ENCODE results near the gene SLC66A1.

The SLC66A1 gene

DNA sequence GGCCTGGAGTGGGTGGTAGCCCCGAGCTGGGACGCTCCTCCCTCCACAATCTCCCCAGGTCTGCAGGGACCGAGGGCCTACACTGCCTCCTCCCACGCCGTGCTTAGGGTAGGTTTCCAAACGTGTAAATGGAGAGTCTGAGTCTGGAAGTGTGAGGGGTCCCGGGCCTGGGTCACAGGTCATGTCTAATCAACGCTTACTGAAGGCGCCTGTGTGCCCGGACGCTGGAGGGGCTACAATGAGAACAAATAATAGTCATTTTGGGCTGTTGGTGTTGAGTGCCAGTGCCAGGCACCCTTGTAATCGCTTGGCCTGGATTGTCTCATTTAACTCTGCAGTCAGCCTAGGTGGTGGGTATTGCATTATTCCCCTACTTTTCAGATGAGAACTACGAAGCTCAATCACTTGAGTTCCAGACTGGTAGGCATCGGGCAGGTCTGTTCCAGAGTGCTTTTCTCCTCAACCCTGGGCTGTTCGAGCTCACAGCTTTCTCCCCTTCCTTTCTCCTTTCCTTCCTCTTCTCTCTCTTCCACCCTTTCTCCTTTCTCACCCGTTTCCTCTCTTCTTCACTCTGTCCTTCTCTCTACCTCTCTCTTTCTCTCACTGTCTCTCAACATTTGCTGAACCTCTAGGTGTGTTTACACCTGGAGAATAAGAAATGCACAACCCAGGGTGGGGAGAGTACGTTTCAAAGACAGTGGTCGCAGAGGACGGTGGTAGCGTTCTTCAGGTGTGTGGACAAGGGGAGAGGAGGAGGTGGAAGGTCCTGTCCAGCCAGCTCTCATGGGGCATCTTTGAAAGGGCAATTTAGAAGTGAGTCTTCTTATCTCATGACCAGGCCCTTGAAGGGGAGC is 883 bp downstream of the SLC66A1 start:
- TF ChIP-seq FOXP2 (optimal IDR thresholded peaks at IDR 0.05; ENCODE audit: borderline replicate concordance, extremely low read depth, extremely low read length, insufficient read depth) (no peak), REST (IDR thresholded peaks at IDR 0.05; ENCODE audit: insufficient read depth in 1 of 2, low read depth in 2 of 2, low read length in 2 of 2) (no peak), SIN3A (IDR thresholded peaks at IDR 0.05; ENCODE audit: borderline replicate concordance, insufficient read depth, low read length) (no peak), POLR2AphosphoS5 (IDR thresholded peaks at IDR 0.05; ENCODE audit: low read depth, low read length) (no peak)

DNA sequence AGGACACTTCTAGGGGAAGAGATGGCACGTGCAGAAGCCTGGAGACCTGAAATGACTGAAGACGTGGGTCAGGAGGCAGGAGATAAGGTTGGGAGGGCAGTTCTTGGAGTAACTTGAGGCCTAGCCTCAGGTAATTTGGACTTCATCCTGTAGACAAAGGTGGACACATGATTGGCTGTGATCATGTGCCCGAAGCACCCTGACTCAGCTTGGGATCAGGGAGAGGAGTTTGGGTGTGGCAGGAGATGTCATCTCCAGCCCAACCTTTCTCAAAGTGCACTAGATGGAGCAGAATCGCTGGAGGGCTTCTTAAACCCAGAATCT is 1.5 kb downstream of the SLC66A1 start:
- TF ChIP-seq REST (IDR thresholded peaks at IDR 0.05; ENCODE audit: insufficient read depth in 1 of 2, low read depth in 2 of 2, low read length in 2 of 2): no peak
- no peak for TF ChIP-seq TAF1 (IDR thresholded peaks at IDR 0.05; ENCODE audit: borderline replicate concordance, insufficient read depth, low read length)

GRCh38 chr1:19313961-19314882 is 2.1 kb downstream of the SLC66A1 start:
- TF ChIP-seq FOXP2 (optimal IDR thresholded peaks at IDR 0.05; ENCODE audit: borderline replicate concordance, extremely low read depth, extremely low read length, insufficient read depth) (no peak), SIN3A (IDR thresholded peaks at IDR 0.05; ENCODE audit: borderline replicate concordance, insufficient read depth, low read length) (no peak), POLR2AphosphoS5 (IDR thresholded peaks at IDR 0.05; ENCODE audit: low read depth, low read length) (no peak), TAF1 (IDR thresholded peaks at IDR 0.05; ENCODE audit: borderline replicate concordance, insufficient read depth, low read length) (no peak), REST (IDR thresholded peaks at IDR 0.05; ENCODE audit: insufficient read depth in 1 of 2, low read depth in 2 of 2, low read length in 2 of 2) (no peak)

DNA sequence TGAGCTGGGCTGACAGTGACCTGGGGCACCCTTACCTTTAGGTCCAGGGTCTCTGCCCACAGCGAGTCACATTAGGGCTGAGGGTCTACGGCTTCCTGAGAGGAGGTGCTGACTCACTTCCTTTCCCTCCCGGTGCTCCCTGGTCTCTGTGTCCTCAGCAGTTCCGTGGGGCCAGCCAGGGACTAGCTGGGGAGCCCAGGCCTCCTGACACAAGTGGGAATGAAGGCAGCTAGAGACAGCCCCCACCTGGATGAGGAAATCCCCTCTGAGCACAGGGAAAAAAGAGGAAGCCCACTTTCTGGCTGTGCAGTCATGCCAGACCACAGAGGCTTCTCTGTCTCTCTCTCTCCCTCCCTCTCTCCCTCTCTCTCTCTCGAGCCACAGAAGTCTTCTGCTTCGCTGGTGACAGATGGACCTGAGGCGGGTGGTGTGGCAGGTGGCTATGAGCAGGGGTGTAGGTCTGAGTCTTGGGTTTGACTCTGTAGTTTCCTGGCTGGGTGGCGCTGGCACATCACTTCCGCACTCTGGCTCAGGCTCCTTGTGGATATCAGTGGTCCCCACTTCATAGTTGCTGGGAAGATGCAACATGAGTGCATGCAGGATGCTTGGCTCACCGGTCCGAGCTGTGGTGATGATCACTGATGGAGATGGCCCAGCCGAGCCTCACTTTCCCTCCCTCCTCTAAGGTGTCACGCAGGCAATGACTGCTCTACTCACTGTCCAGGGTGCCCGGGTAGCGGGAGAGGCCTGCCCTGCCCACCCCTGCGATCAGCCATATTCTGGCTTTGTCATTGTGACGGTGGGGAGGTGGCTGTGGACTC is 3.5 kb downstream of the SLC66A1 start:
- TF ChIP-seq REST (IDR thresholded peaks at IDR 0.05; ENCODE audit: insufficient read depth in 1 of 2, low read depth in 2 of 2, low read length in 2 of 2) (no peak), SIN3A (IDR thresholded peaks at IDR 0.05; ENCODE audit: borderline replicate concordance, insufficient read depth, low read length) (no peak)
